ENCODE results near the gene DAW1. TPM values are rescaled to one million over a fixed set of nuclear protein-coding genes. Genes with fewer than 3 reads are reported as not detected.

DAW1 gene
- total and polyA plus RNA-seq, 8 donors: 0.25 TPM; not detected in 7

- no peaks in the 10 kb centered on the region for H3K27me3 ChIP-seq
- DNase-seq: no peak
- no peaks in the 10 kb centered on the region for H3K36me3 ChIP-seq
- 65 to 83% (median 77%) methylated on average over 10 of the region's 10 CpGs for WGBS, 5 donors
- no peaks in the 10 kb centered on the region for H3K4me1 ChIP-seq
- no peak overlapping the region for H3K27ac ChIP-seq
- no peaks in the 10 kb centered on the region for H3K9me3 ChIP-seq
- TF ChIP-seq EP300 (IDR thresholded peaks at IDR 0.05) (no peak), POLR2A (IDR thresholded peaks at IDR 0.05) (no peak), POLR2AphosphoS5 (IDR thresholded peaks at IDR 0.05) (no peak)
- TF ChIP-seq, protein P1, sequence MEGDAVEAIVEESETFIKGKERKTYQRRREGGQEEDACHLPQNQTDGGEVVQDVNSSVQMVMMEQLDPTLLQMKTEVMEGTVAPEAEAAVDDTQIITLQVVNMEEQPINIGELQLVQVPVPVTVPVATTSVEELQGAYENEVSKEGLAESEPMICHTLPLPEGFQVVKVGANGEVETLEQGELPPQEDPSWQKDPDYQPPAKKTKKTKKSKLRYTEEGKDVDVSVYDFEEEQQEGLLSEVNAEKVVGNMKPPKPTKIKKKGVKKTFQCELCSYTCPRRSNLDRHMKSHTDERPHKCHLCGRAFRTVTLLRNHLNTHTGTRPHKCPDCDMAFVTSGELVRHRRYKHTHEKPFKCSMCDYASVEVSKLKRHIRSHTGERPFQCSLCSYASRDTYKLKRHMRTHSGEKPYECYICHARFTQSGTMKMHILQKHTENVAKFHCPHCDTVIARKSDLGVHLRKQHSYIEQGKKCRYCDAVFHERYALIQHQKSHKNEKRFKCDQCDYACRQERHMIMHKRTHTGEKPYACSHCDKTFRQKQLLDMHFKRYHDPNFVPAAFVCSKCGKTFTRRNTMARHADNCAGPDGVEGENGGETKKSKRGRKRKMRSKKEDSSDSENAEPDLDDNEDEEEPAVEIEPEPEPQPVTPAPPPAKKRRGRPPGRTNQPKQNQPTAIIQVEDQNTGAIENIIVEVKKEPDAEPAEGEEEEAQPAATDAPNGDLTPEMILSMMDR (IDR thresholded peaks at IDR 0.05): no peak
- H3K4me3 ChIP-seq: no peak overlapping the region
- intact Hi-C loops (cut with DNase I; ENCODE audit: low total_unique reads): no loop called here
Observed at GRCh38 chr2:227826019-227826521, 45.4 kb upstream of the DAW1 start.

- Histone ChIP-seq H3K4me1 (no peaks in the 10 kb centered on the region), H3K27ac (no peak overlapping the region), H3K4me3 (no peak overlapping the region), H3K9me3 (no peaks in the 10 kb centered on the region), H3K27me3 (no peaks in the 10 kb centered on the region), H3K36me3 (no peaks in the 10 kb centered on the region)
- 15 to 71% (median 25%) methylated on average over 2 of the region's 2 CpGs for WGBS, 5 donors
- DNase-seq: no peak
- intact Hi-C loops (cut with DNase I; ENCODE audit: low total_unique reads): no loop called here
- TF ChIP-seq, protein P1 (IDR thresholded peaks at IDR 0.05): no peak
- TF ChIP-seq POLR2A (IDR thresholded peaks at IDR 0.05) (no peak), POLR2AphosphoS5 (IDR thresholded peaks at IDR 0.05) (no peak), EP300 (IDR thresholded peaks at IDR 0.05) (no peak)
Observed at GRCh38 chr2:227826563-227826962, 44.9 kb upstream of the DAW1 start.

- Histone ChIP-seq H3K27me3 (no peaks in the 10 kb centered on the region), H3K4me3 (no peak overlapping the region), H3K27ac (no peak overlapping the region), H3K4me1 (no peaks in the 10 kb centered on the region), H3K9me3 (no peaks in the 10 kb centered on the region), H3K36me3 (no peaks in the 10 kb centered on the region)
- WGBS, 5 donors: 84 to 90% (median 85%) methylated on average over 7 of the region's 7 CpGs
- no peak for DNase-seq
- no peak for TF ChIP-seq POLR2A (IDR thresholded peaks at IDR 0.05)
- TF ChIP-seq, protein P1 (IDR thresholded peaks at IDR 0.05): no peak
- no peak for TF ChIP-seq EP300 (IDR thresholded peaks at IDR 0.05)
- TF ChIP-seq POLR2AphosphoS5 (IDR thresholded peaks at IDR 0.05): no peak
- intact Hi-C loops (cut with DNase I; ENCODE audit: low total_unique reads): no loop called here
Observed at GRCh38 chr2:227827143-227827542, 44.3 kb upstream of the DAW1 start.

DNA sequence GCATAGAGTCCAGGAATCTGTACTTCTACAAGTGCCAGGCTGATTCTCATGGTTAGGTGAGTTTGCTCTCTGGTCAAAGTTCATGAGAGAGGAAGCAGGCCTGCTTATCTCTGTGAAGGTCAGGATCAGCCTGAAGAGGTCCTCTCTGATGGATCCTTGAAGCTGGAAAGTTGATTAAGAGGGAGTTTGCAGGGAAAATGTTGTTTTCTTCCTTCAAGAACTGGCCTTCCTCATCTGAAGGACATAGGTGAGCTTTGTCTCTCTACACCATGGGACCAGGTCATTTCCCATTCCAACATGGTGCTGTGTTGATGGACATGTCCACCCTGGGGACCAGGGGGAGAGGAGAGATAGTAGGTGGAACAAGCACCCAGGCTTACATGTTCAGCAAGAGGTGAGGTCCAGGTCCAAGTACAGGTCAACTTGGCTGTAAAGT lies 42.9 kb upstream of the DAW1 start:
- Histone ChIP-seq H3K27me3 (no peaks in the 10 kb centered on the region), H3K4me1 (no peaks in the 10 kb centered on the region), H3K36me3 (no peaks in the 10 kb centered on the region), H3K4me3 (no peak overlapping the region), H3K9me3 (no peaks in the 10 kb centered on the region), H3K27ac (no peak overlapping the region)
- no peak for DNase-seq
- TF ChIP-seq EP300 (IDR thresholded peaks at IDR 0.05) (no peak), POLR2A (IDR thresholded peaks at IDR 0.05) (no peak), POLR2AphosphoS5 (IDR thresholded peaks at IDR 0.05) (no peak)
- TF ChIP-seq, protein P1 (IDR thresholded peaks at IDR 0.05): no peak
- intact Hi-C loops (cut with DNase I; ENCODE audit: low total_unique reads): no loop called here

Measured in stomach (tissue), 9 donors.